GM10266 (cell line): Measurements from ENCODE around the gene ACY1.
A peak's percentile ranks its signal among the peaks of the same experiment; 100 is the strongest.

Experiments used
- DNase-seq: peaks from one replicate; pipeline ENCODE4 v3.0.0; 2012; ENCODE audit errors: extremely low spot score
- CTCF ChIP-seq: IDR thresholded peaks from 2 replicates; pipeline ENCODE4 v1.5.1; 2012; ENCODE audit warnings: mild to moderate bottlenecking, low read depth; ENCODE audit not compliant: control insufficient read depth, insufficient read depth; ENCODE audit errors: missing control alignments

The ACY1 gene

GRCh38 chr3:52021489-52022268 lies 38.3 kb downstream of the ACY1 start:
- no peak for TF ChIP-seq CTCF
- no peak for DNase-seq

GRCh38 chr3:52022323-52023100 lies 39.2 kb downstream of the ACY1 start:
- no peak for DNase-seq
- no peak for TF ChIP-seq CTCF

- no peak for DNase-seq
- no peak for TF ChIP-seq CTCF
Observed at GRCh38 chr3:52023101-52023770, 39.9 kb downstream of the ACY1 start.

DNA sequence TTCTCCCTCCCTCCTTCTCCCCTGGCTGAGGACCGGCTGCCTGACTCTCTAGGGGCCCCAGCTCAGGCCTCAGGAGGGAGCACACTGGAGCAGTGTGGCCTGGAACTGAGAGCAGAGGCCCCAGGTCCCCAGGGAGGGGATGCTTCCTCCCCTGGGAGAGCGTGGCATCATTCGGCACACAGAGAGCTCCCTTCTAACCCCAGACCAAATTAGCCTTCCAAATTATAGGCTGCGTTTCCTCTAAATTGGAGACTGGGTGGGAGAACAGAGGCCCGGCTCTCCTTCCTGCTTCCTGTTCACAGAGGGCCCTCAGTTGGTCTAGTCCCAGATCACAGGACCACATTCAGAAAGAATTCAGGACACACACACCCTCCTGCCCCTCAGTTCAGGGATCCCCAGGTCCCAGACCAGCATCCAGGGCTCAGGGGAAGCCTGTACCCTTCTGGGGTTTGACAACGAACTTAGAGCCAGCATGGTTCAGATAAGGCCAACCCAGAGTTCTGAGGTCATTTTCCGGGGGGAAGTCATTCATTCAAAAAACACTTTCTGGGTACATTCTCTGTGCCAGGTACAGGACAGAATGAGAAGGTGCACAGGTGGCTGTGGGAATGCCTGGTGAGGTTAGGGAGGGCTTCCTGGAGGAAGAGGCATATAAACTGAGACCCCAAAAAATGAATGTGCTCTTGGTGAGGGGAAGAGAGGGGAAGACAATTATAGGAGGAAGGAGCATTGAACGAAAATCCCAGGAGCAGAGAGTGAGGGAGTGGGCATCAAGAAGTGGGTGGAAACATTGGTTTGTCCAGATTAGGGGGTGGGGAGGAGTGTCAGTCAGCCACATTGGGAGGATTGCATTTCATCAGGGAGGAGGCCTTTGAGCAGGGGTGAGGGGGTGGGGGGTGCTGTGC lies 40.8 kb downstream of the ACY1 start:
- DNase-seq, result peak; percentile 74
- TF ChIP-seq CTCF, result no peak

GRCh38 chr3:52024765-52025452 lies 41.6 kb downstream of the ACY1 start:
- no peak for TF ChIP-seq CTCF
- no peak for DNase-seq

- TF ChIP-seq CTCF, result no peak
Observed at GRCh38 chr3:52025453-52025852, 42.1 kb downstream of the ACY1 start.

More at GRCh38 chr3:52025453-52025852, 42.1 kb downstream of the ACY1 start:
- DNase-seq, result no peak
